ENCODE data around the gene LMF1. TPM values are rescaled to one million over a fixed set of nuclear protein-coding genes. Genes with fewer than 3 reads are reported as not detected.

LMF1 gene
- total RNA-seq, 1 experiment from 2014 or later: 12.8 TPM

- no peak for TF ChIP-seq RAD21 (IDR thresholded peaks at IDR 0.05; ENCODE audit: low read depth)
- no peak for TF ChIP-seq YY1 (IDR thresholded peaks at IDR 0.05; ENCODE audit: extremely low read depth, insufficient replicate concordance, low read depth, low read length)
- no peak for TF ChIP-seq SRF (IDR thresholded peaks at IDR 0.05; ENCODE audit: low read depth)
- TF ChIP-seq EZH2 (IDR thresholded peaks at IDR 0.05): no peak
- no peak for TF ChIP-seq ZNF274 (IDR thresholded peaks at IDR 0.05; ENCODE audit: low read depth, low read length)
- TF ChIP-seq ELF1 (IDR thresholded peaks at IDR 0.05; ENCODE audit: borderline replicate concordance, low read depth): no peak
- no peaks in the 10 kb centered on the region for H3K79me2 ChIP-seq (ENCODE audit: insufficient read depth, low read length)
- H2AFZ ChIP-seq (ENCODE audit: low read depth, low read length, poor library complexity, severe bottlenecking): no peak overlapping the region
- H3K4me3 ChIP-seq (replicated peaks in 1 of 2; ENCODE audit: low read depth in 1 of 2, low read length in 2 of 2): no peak overlapping the region
- CTCF ChIA-PET: no interaction called here
- no peaks in the 10 kb centered on the region for H3K9me2 ChIP-seq (ENCODE audit: insufficient read depth)
- H3K9ac ChIP-seq (ENCODE audit: low read length): no peak overlapping the region
- RAD21 ChIA-PET (ENCODE audit: low non-redundant PET in 1 of 2, low total read pairs in 2 of 2, uncharacterized antibody in 2 of 2, unreplicated experiment in 2 of 2): no interaction called here
- H3K4me2 ChIP-seq (ENCODE audit: low read length): no peak overlapping the region
- no peaks in the 10 kb centered on the region; a peak in 1 of 4 replicates for H3K36me3 ChIP-seq (ENCODE audit: control insufficient read depth in 1 of 2, insufficient read depth in 2 of 2, low read length in 2 of 2)
- intact Hi-C loops (cut with micrococcal nuclease): no loop called here
- no peak for DNase-seq (ENCODE audit: low read depth, low spot score)
- H3K27me3 ChIP-seq (ENCODE audit: insufficient read depth, low read length): no peaks in the 10 kb centered on the region
- no peak for ATAC-seq
- peaks cover 0 to 3% of the 10 kb centered on the region in 2 experiments; a peak in 1 of 4 replicates for H3K9me3 ChIP-seq (ENCODE audit: control insufficient read depth in 1 of 2, insufficient read depth in 1 of 2, low read depth in 1 of 2, low read length in 2 of 2)
- H3K4me1 ChIP-seq (ENCODE audit: control insufficient read depth in 1 of 2, insufficient read depth in 2 of 2, low read length in 2 of 2): no peaks in the 10 kb centered on the region
- POLR2A ChIA-PET: no interaction called here
- no TSS peak for BruUV-seq (replicated peaks)
- H4K20me1 ChIP-seq (ENCODE audit: insufficient read depth): no peaks in the 10 kb centered on the region
- no peak overlapping the region for H3K27ac ChIP-seq (ENCODE audit: low read depth, low read length)
These were observed 39.6 kb downstream of the LMF1 start for GRCh38 chr16:931171-931570.

- peaks cover 0 to 6% of the 10 kb centered on the region in 2 experiments; a peak in 1 of 4 replicates for H3K9me3 ChIP-seq (ENCODE audit: control insufficient read depth in 1 of 2, insufficient read depth in 1 of 2, low read depth in 1 of 2, low read length in 2 of 2)
These were observed 40.3 kb downstream of the LMF1 start for GRCh38 chr16:930511-930910.

More at GRCh38 chr16:930511-930910, 40.3 kb downstream of the LMF1 start:
- CTCF ChIA-PET: no interaction called here
- DNase-seq (ENCODE audit: low read depth, low spot score) (no peak), ATAC-seq (no peak)
- H3K27me3 ChIP-seq (ENCODE audit: insufficient read depth, low read length): no peaks in the 10 kb centered on the region
- H3K9me2 ChIP-seq (ENCODE audit: insufficient read depth): no peaks in the 10 kb centered on the region
- H3K36me3 ChIP-seq (ENCODE audit: control insufficient read depth in 1 of 2, insufficient read depth in 2 of 2, low read length in 2 of 2): no peaks in the 10 kb centered on the region; a peak in 1 of 4 replicates
- no peaks in the 10 kb centered on the region for H3K79me2 ChIP-seq (ENCODE audit: insufficient read depth, low read length)
- no TSS peak for BruUV-seq (replicated peaks)
- POLR2A ChIA-PET: no interaction called here
- H3K4me1 ChIP-seq (ENCODE audit: control insufficient read depth in 1 of 2, insufficient read depth in 2 of 2, low read length in 2 of 2): no peaks in the 10 kb centered on the region
- no peaks in the 10 kb centered on the region for H4K20me1 ChIP-seq (ENCODE audit: insufficient read depth)
- H3K4me2 ChIP-seq (ENCODE audit: low read length): no peak overlapping the region
- TF ChIP-seq, protein P1, sequence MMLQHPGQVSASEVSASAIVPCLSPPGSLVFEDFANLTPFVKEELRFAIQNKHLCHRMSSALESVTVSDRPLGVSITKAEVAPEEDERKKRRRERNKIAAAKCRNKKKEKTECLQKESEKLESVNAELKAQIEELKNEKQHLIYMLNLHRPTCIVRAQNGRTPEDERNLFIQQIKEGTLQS (IDR thresholded peaks at IDR 0.05): no peak
- TF ChIP-seq RAD21 (IDR thresholded peaks at IDR 0.05; ENCODE audit: low read depth) (no peak), POLR2A (IDR thresholded peaks at IDR 0.05; ENCODE audit: borderline replicate concordance, extremely low read depth, insufficient read depth, insufficient read length) (no peak), CEBPB (IDR thresholded peaks at IDR 0.05; ENCODE audit: low read depth) (no peak), EGR1 (IDR thresholded peaks at IDR 0.05; ENCODE audit: low read depth) (no peak), FOSL1 (IDR thresholded peaks at IDR 0.05; ENCODE audit: low read depth) (no peak), ZNF274 (IDR thresholded peaks at IDR 0.05; ENCODE audit: low read depth, low read length) (no peak), ZFX (IDR thresholded peaks at IDR 0.05) (no peak), ELF1 (IDR thresholded peaks at IDR 0.05; ENCODE audit: borderline replicate concordance, low read depth) (no peak), YY1 (IDR thresholded peaks at IDR 0.05; ENCODE audit: extremely low read depth, insufficient replicate concordance, low read depth, low read length) (no peak), CBX3 (IDR thresholded peaks at IDR 0.05; ENCODE audit: low read depth) (no peak), SRF (IDR thresholded peaks at IDR 0.05; ENCODE audit: low read depth) (no peak)
- TF ChIP-seq, protein P2, sequence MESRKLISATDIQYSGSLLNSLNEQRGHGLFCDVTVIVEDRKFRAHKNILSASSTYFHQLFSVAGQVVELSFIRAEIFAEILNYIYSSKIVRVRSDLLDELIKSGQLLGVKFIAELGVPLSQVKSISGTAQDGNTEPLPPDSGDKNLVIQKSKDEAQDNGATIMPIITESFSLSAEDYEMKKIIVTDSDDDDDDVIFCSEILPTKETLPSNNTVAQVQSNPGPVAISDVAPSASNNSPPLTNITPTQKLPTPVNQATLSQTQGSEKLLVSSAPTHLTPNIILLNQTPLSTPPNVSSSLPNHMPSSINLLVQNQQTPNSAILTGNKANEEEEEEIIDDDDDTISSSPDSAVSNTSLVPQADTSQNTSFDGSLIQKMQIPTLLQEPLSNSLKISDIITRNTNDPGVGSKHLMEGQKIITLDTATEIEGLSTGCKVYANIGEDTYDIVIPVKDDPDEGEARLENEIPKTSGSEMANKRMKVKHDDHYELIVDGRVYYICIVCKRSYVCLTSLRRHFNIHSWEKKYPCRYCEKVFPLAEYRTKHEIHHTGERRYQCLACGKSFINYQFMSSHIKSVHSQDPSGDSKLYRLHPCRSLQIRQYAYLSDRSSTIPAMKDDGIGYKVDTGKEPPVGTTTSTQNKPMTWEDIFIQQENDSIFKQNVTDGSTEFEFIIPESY (IDR thresholded peaks at IDR 0.05; ENCODE audit: extremely low read depth, insufficient replicate concordance, low read length): no peak
- H2AFZ ChIP-seq (ENCODE audit: low read depth, low read length, poor library complexity, severe bottlenecking): no peak overlapping the region
- RAD21 ChIA-PET (ENCODE audit: low non-redundant PET in 1 of 2, low total read pairs in 2 of 2, uncharacterized antibody in 2 of 2, unreplicated experiment in 2 of 2): no interaction called here
- no peak overlapping the region for H3K4me3 ChIP-seq (replicated peaks in 1 of 2; ENCODE audit: low read depth in 1 of 2, low read length in 2 of 2)
- no peak overlapping the region for H3K27ac ChIP-seq (ENCODE audit: low read depth, low read length)
- no peak overlapping the region for H3K9ac ChIP-seq (ENCODE audit: low read length)
- intact Hi-C loops (cut with micrococcal nuclease): no loop called here

All from HCT116 (cell line).